ENCODE measurements around the gene KANSL3.

- TF ChIP-seq CTCF (IDR thresholded peaks at IDR 0.05) (no peak), POLR2A (IDR thresholded peaks at IDR 0.05) (no peak)
These were observed 79.6 kb downstream of the KANSL3 start for GRCh38 chr2:96558485-96558884.
